AG09319 (cell line): Measurements from ENCODE around the gene ACAN.

Experiments used
- DNase-seq: peaks from one replicate; pipeline ENCODE4 v3.0.0-alpha.2; 2010; ENCODE audit warnings: low read depth; ENCODE audit errors: extremely low read depth
- CTCF ChIP-seq: IDR thresholded peaks from 2 replicates; pipeline ENCODE4 v1.5.1; 2011; ENCODE audit warnings: low read depth, mild to moderate bottlenecking, inconsistent platforms, low read length, moderate library complexity

The ACAN gene

DNA sequence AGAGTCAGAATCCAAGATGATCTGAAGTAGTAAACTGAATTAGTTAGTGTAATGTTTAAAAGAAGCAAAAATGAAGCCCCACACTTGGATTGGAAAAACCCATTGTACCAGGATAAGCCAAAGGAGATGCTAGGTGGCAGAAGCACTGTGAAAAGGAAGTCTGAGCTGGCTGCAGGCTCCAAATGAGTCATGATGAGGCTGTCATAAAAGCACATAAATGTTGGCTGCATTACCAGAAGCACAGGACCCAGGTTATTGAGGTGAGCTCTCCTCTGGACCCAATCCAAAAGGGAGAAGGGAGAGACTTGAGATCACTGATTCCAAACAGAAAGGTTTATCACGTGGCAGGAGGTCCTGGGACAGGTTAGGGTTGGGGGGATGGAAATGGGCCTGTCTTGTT, 3.2 kb upstream of the ACAN start:
- no peak for TF ChIP-seq CTCF
- no peak for DNase-seq

DNA sequence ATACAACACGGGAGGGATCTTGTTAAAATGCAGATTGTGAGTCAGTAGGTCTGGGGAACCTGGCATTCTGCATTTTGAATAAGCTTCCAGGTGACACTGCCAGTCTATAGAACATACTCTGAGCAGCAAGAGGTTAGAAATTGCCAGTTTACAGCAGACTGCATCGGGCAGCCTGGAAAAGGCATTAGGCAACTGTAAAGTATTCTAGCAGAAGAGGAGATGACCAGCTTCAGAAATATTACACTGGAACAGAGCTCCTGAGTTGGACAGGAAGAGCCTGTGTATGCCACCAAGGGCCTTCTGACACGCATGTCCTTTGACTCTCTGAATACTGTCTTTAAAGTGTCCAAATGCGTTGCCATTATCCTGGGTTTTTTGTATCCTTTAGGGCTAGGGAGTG, 2.5 kb upstream of the ACAN start:
- no peak for DNase-seq
- no peak for TF ChIP-seq CTCF

DNA sequence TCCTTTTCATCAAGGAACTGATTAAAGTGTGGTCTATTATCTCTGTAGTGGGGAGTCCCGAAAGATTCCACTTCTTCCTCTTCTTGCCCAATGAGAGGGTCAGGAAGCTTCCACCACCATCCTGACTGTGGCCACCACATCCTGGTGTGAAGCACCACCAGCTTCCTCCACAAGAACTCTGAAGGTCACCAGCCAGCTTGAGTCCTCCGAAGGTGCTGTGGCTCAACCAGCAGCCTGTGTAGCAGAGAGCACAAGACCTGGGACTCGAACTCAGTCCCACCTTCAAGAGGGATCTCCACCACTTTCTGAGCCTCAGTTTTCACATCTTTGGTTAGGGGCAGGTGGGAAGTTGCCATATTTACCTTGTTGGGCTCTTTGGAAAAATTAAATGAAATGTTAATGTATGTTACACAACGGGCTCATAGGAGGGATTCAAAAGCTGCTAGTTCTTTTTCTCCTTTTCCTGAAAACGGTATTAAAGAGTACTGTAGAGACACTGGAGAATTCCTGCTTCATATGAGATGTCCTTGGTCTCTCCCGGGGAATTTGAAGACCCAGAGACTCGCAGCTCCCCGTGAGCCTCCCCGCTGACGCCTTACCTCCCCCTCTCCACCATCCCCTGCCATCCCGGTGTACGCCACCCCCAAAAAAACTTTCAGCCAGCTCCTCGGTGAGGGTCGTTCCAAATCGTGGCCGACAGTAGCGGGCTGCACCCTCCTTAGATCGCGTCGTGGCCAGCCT, 816 bp upstream of the ACAN start:
- DNase-seq, result no peak
- TF ChIP-seq CTCF, result no peak

DNA sequence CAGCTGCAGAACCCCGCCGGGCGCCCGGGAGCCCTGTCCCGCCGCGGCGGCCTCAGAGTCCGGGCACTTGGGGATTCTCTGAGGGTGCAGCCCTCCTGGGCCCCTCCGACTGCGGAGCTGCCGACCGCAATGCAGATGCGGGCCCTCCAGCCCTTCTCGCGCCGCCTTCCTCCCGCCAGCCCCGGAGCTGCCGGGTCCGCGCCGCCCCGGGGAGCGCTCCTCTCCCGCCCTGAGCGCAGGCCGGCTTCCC, 320 bp upstream of the ACAN start:
- TF ChIP-seq CTCF, result no peak

DNA sequence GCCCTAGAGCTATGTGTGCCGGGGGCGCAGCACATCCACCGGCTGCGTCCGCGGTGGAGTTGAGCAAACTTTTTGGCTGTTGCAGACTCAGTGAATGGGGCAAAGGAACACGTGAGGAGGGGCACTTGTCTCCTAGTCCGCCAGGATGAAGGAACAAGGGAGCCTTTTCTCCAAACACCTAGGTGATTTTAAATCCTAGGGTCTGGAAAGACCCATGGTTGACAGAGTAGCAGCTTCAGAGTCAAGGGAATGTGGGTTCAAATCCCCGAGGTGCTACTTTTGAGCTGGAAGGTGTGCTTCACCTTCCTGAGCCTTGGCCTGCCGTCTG, 648 bp downstream of the ACAN start:
- no peak for TF ChIP-seq CTCF
- no peak for DNase-seq

More for the DNA sequence above, 320 bp upstream of the ACAN start:
- DNase-seq, result no peak

- no peak for TF ChIP-seq CTCF
- DNase-seq, result no peak
Measured at GRCh38 chr15:88804257-88804656, 1.0 kb downstream of the ACAN start.

GRCh38 chr15:88805031-88805780, 2.0 kb downstream of the ACAN start:
- DNase-seq, result no peak
- TF ChIP-seq CTCF, result no peak; the same call in 1 of the 2 replicates
